ENCODE data around the gene CLDN10.
A peak's percentile ranks its signal among the peaks of the same experiment; 100 is the strongest.
"Not testable (repeated sequence)": the region's sequence is repeated elsewhere in the genome, so short reads cannot be mapped to it uniquely, and the experiment has no call there.

Gene CLDN10

GRCh38 chr13:95541911-95542474 lies 10.5 kb upstream of the CLDN10 start:
- no peak for DNase-seq

DNA sequence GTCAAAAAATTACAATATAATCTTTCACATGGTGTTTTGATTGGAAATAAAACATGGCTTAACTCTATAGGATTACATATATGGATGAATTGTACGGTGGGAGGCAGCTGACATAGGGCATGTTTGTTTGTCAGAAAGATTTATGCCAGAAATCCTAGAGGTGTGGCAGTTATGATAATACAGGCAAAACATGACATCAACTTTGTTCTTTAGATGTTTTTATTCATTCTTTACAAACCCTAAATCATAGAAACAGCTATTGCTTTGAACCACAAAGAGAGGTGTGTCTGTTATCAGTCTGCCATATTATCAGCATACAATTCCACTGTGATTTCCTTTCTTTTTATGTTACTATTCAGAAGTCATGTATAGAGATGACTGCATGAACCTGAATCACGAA lies 8.2 kb upstream of the CLDN10 start:
- no peak for DNase-seq

GRCh38 chr13:95546919-95547318 lies 5.6 kb upstream of the CLDN10 start:
- DNase-seq = no peak

GRCh38 chr13:95547531-95548167 lies 4.9 kb upstream of the CLDN10 start:
- no peak for DNase-seq

DNA sequence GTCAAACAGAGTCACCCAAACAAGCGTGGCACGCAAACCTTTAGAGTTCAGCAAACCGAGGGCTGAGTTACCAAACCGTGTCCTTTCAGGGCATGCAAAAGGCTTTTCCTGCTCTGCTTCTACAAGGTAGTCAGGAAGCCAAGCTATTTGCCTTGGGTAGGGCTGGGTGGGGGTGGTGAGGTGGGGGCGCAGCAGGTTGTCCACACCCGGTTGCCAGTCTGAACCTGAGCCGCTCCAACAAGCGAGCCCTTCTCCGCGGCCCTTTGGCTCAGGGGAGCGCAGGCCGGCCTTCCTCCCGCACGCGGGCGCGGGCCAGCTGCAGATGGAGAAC lies 347 bp upstream of the CLDN10 start:
- DNase-seq = no peak

- no peak for DNase-seq
Measured at GRCh38 chr13:95553581-95554385, 1.3 kb downstream of the CLDN10 start.

DNA sequence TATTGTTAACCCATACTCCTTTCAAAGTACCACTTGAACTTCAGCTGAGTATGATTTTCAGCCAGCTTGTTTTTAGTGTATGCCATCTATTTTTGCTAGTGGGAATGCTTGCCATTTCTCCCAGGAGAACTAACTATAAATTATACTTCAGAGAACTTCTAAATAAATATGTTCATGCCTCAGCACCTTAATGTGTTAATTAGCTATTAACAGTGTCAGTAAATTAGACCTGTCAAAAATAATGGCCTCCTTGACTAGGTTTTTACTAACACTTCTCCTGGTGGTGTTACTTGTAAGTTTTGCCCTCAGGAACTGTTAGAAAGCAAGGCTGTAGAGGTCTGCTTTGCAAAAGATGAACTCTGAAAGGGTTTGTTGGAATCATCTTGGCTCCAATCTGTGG lies 4.5 kb downstream of the CLDN10 start:
- no peak for DNase-seq

- no peak for DNase-seq
Measured at GRCh38 chr13:95559100-95559499, 6.6 kb downstream of the CLDN10 start.

GRCh38 chr13:95560387-95560786 lies 7.9 kb downstream of the CLDN10 start:
- DNase-seq = no peak

DNA sequence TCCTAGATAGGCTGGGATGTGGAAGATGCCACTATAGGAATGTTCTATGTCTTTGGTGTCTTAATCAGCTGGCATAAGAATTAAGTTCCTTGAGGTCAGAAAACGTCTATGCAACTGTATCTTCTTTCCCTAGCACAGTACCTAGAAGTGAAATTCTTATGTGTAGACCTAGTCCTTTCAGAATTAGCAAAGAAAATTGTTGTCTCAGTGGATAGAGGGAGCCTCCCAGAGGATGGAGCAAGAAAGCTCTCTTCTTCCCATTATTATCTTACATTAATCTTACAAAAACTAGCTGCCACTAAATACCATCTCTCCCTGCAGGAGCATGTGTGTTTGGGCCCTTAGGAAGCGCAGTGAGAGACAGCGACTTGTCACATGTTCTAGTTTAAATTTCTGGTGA lies 11.6 kb downstream of the CLDN10 start:
- DNase-seq = no peak

- DNase-seq = no peak
Measured at GRCh38 chr13:95564733-95565291, 12.3 kb downstream of the CLDN10 start.

- DNase-seq = not testable (repeated sequence)
Measured at GRCh38 chr13:95565758-95566157, 13.2 kb downstream of the CLDN10 start.

GRCh38 chr13:95568131-95568530 lies 15.6 kb downstream of the CLDN10 start:
- no peak for DNase-seq

GRCh38 chr13:95570016-95570415 lies 17.5 kb downstream of the CLDN10 start:
- DNase-seq = no peak

DNA sequence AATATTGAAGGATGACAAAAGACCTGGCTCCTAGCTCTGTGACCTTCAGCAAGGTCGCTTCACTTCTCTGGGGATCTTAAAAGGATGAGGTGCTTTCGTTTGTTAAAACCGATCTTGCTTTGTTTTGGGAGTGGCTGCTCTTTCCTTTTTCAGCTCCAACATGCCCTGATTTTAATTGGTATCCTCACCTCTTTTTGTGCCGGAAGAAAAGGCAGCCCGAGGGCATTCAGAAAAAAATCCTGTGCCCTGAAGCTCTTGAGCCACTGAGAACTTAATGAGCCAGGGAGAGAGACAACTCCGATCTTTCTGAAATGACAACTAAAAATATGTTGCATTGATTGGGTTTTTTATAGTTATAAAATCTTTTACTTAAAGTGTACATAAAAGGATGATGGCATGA lies 19.4 kb downstream of the CLDN10 start:
- DNase-seq = no peak

- no peak for DNase-seq
Measured at GRCh38 chr13:95573221-95573620, 20.7 kb downstream of the CLDN10 start.

DNA sequence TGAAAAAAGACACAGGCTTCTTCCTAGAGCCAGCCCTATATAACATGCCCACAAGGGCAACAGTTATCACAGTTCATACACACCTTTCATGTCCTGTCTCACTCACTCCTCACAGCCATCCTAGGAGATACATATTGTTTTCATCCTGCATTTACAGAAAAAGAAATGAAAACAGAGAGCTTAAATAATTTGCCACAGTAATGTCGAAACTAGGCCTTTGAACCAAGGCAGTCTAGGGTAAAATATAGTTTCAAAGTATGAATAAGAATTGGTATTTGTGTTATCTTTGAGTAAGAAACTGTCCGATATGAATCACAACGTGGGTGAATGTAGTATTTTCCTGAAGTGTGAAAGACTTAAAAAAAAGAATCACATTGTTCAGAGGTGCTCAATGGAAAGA lies 26.8 kb downstream of the CLDN10 start:
- peak in 1 of 5 donors; percentile 3 for DNase-seq

- no peak for DNase-seq
Measured at GRCh38 chr13:95585867-95586266, 33.3 kb downstream of the CLDN10 start.

- DNase-seq = no peak
Measured at GRCh38 chr13:95588134-95588533, 35.6 kb downstream of the CLDN10 start.

GRCh38 chr13:95588721-95589120 lies 36.2 kb downstream of the CLDN10 start:
- DNase-seq = no peak

- DNase-seq = no peak
Measured at GRCh38 chr13:95593462-95593861, 40.9 kb downstream of the CLDN10 start.

DNA sequence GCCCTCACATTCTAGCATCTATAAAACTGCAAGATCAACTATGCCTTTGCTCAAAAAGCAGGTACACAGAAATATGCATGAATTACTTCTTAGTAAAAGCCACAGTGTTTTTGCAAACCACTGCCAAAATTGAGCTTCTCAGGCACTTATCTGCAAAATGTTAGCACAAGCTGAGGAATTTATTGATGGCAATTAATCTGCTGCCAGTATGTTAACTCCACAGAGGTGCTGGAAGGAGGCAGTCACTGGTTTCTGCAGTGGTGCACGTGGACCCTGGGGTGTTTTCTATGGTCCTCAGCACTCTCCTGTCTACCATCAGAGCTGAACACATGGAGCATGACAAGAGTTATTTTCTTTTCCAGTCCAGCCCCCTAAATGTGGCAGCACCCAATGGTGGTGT lies 44.2 kb downstream of the CLDN10 start:
- DNase-seq = no peak

- no peak for DNase-seq
Measured at GRCh38 chr13:95601216-95601615, 48.7 kb downstream of the CLDN10 start.

DNA sequence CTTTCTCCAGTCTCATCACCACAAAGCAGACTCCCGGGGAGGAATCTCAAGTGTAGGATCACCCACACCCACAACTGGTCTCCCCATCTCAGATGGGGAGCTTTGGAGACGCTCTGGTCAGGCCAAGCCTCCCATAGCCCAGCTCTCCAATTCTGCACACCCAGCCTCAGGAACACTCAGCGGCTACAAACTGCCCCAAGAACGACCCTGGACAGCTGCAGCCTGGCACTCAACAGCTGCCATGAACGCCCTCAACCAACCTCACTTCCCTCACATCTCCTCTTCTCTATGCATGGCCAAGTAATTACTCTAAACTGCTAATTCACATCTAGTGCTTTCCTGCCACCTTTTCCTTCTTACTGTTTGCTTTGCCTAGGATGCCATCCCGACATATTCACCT lies 49.4 kb downstream of the CLDN10 start:
- no peak for DNase-seq
